RWPE2 (cell line): ENCODE measurements around the gene OXSR1.

Experiments
- ATAC-seq: fragments of 200-7000 bp; cut with Tn5 transposase; 3 replicates; pipeline ENCODE4 v1.9.1; 2021; ENCODE audit warnings: low read depth
- DNase-seq: peaks from one replicate; pipeline ENCODE4 v3.0.0-alpha.2; 2020; ENCODE audit warnings: low spot score
- H3K27ac ChIP-seq: fragments of 450-650 bp; 2 replicates; pipeline ENCODE4 v1.5.1; 2017; ENCODE audit warnings: mild to moderate bottlenecking; ENCODE audit not compliant: poor library complexity, severe bottlenecking
- H3K27me3 ChIP-seq: fragments of 250-450 bp; sonication (Bioruptor Pico); 2 replicates; pipeline ENCODE4 v1.5.1; 2021; ENCODE audit warnings: mild to moderate bottlenecking, moderate library complexity; ENCODE audit not compliant: insufficient read depth, poor library complexity, severe bottlenecking
- H3K36me3 ChIP-seq: fragments of 250-450 bp; sonication (Bioruptor Pico); 2 replicates; pipeline ENCODE4 v1.5.1; 2020; ENCODE audit warnings: low read depth, mild to moderate bottlenecking, moderate library complexity
- H3K4me1 ChIP-seq: fragments of 250-450 bp; sonication (Bioruptor Pico); 2 replicates; pipeline ENCODE4 v1.5.1; 2021; ENCODE audit warnings: mild to moderate bottlenecking, moderate library complexity; ENCODE audit not compliant: insufficient read depth, poor library complexity, severe bottlenecking
- H3K4me3 ChIP-seq: fragments of 250-450 bp; sonication (Bioruptor Pico); 2 replicates; pipeline ENCODE4 v1.5.1; 2021; ENCODE audit warnings: mild to moderate bottlenecking, moderate library complexity; ENCODE audit not compliant: severe bottlenecking
- H3K9me3 ChIP-seq: fragments of 250-450 bp; sonication (Bioruptor Pico); 2 replicates; pipeline ENCODE4 v1.5.1; 2021; ENCODE audit warnings: mild to moderate bottlenecking, moderate library complexity; ENCODE audit not compliant: severe bottlenecking
- CTCF ChIP-seq: fragments of 450-650 bp; IDR thresholded peaks from one replicate; pipeline ENCODE4 v1.5.1; 2017; ENCODE audit warnings: mild to moderate bottlenecking, moderate library complexity; ENCODE audit not compliant: poor library complexity, severe bottlenecking

OXSR1 gene

GRCh38 chr3:38128303-38128655 lies 37.1 kb upstream of the OXSR1 start:
- Histone ChIP-seq H3K27ac (no peak overlapping the region), H3K27me3 (no peaks in the 10 kb centered on the region), H3K36me3 (peaks cover 89% of the 10 kb centered on the region), H3K4me1 (peaks cover under 1% of the 10 kb centered on the region), H3K9me3 (no peaks in the 10 kb centered on the region), H3K4me3 (no peak overlapping the region)
- no peak for TF ChIP-seq CTCF
- DNase-seq = no peak
- ATAC-seq = no peak

- Histone ChIP-seq H3K36me3 (peaks cover 88% of the 10 kb centered on the region), H3K4me3 (no peak overlapping the region), H3K27me3 (no peaks in the 10 kb centered on the region), H3K4me1 (peaks cover 9% of the 10 kb centered on the region), H3K27ac (no peak overlapping the region), H3K9me3 (no peaks in the 10 kb centered on the region)
- peak; percentile 32 for DNase-seq
- no peak for ATAC-seq
- TF ChIP-seq CTCF = no peak
These were observed 36.3 kb upstream of the OXSR1 start for GRCh38 chr3:38129058-38129457.

GRCh38 chr3:38130631-38131065 lies 34.7 kb upstream of the OXSR1 start:
- no peak for TF ChIP-seq CTCF
- ATAC-seq (no peak), DNase-seq (no peak)
- H3K27ac ChIP-seq = no peak overlapping the region
- peaks cover 82% of the 10 kb centered on the region for H3K36me3 ChIP-seq
- H3K4me1 ChIP-seq = peaks cover 11% of the 10 kb centered on the region
- H3K27me3 ChIP-seq = no peaks in the 10 kb centered on the region
- H3K9me3 ChIP-seq = no peaks in the 10 kb centered on the region
- no peak overlapping the region for H3K4me3 ChIP-seq

DNA sequence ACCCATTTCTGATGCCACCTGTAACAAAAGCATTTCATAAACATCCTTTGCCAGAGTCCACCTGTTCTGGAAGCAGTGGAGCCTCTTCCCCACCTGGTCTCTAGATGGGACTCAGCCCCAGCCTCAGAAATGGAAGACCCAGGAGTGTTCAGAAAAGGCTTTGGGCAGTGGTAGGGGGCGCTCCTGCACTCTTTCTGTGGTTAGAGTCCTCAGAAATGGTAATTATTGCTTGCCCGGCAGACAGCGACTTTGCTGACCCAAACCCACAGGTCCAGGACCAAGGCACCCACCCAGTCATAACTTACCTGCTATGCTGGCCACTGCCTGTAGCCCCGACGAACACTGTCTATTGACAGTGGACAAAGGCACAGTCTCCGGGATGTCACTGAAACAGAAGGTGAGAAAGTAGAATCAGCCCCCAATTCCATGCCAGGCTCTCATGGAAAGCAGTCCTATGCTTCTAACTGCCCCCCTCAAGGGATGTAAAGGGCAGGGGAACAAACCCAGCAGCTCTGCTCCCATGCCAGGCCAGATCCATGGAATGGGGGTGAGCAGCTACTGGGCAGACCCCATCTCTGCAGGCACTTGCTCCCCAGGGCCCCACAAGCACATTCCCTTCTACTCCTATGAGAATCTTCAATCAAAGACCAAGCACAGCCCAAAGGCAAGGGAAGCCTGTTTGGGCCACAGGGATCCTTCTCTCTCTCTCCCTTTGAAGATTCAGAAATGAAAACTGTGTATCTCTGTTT lies 33.5 kb upstream of the OXSR1 start:
- ATAC-seq = no peak
- no peak overlapping the region for H3K27ac ChIP-seq

More for the DNA sequence above, 33.5 kb upstream of the OXSR1 start:
- peak; percentile 28 for TF ChIP-seq CTCF
- Histone ChIP-seq H3K27me3 (no peaks in the 10 kb centered on the region), H3K36me3 (peaks cover 80% of the 10 kb centered on the region), H3K9me3 (no peaks in the 10 kb centered on the region), H3K4me3 (no peak overlapping the region), H3K4me1 (peaks cover 11% of the 10 kb centered on the region)
- DNase-seq = peak; percentile 23
